HUES48 (cell line): ENCODE measurements around the gene NLGN4Y.

Experiments used
- H3K27ac ChIP-seq: one replicate; pipeline ENCODE4 v1.7.0; 2013; ENCODE audit warnings: low read depth, low read length, inconsistent platforms
- H3K27me3 ChIP-seq: 2 replicates; pipeline ENCODE4 v1.6.1; 2013; ENCODE audit warnings: mild to moderate bottlenecking, low read length; ENCODE audit not compliant: control insufficient read depth, insufficient read depth
- H3K36me3 ChIP-seq: 2 replicates; pipeline ENCODE4 v1.6.1; 2013; ENCODE audit warnings: low read length; ENCODE audit not compliant: control insufficient read depth, insufficient read depth
- H3K4me1 ChIP-seq: 2 replicates; pipeline ENCODE4 v1.6.1; 2013; ENCODE audit warnings: mild to moderate bottlenecking, low read length; ENCODE audit not compliant: control insufficient read depth, insufficient read depth
- H3K4me3 ChIP-seq: 2 replicates; pipeline ENCODE4 v1.5.1; 2013; ENCODE audit warnings: mild to moderate bottlenecking, low read depth, low read length
- H3K9ac ChIP-seq: 2 replicates; pipeline ENCODE4 v1.6.1; 2013; ENCODE audit warnings: mild to moderate bottlenecking, low read depth, low read length, moderate library complexity
- H3K9me3 ChIP-seq: 2 replicates; pipeline ENCODE4 v1.6.1; 2013; ENCODE audit warnings: low read length; ENCODE audit not compliant: control insufficient read depth, insufficient read depth

Gene NLGN4Y

GRCh38 chrY:14524272-14525231 is at the start of gene NLGN4Y:
Gene NLGN4Y, plus strand, starts transcription at chrY:14524529. Its CDS starts 97,591 bp downstream, at chrY:14622120.
- Histone ChIP-seq H3K9me3 (no peaks in the 10 kb centered on the region), H3K9ac (no peak within 1 kb of the TSS), H3K27me3 (no peaks in the 10 kb centered on the region), H3K4me3 (no peak within 1 kb of the TSS), H3K27ac (no peak within 1 kb of the TSS), H3K36me3 (no peaks in the 10 kb centered on the region), H3K4me1 (no peaks in the 10 kb centered on the region)

DNA sequence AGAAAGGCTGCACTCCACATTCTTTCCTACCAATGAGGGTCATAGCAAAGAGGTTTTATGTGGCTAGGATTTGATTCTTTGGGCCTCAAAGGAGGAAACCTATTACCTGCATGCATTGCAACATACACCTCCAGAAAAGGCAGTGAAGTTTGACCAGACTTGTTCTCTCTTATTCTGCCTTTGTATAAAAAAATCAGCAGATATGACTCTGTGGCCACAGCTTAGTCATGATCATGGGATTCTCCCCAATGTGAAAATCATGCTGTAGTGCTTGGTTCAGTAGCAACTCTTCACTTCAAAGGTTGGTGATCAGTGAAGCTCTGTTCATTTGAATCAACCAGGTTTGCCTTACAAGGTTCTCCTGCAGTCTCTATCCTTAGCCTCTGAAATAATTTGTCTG is 38.4 kb upstream of the NLGN4Y start:
- H3K4me3 ChIP-seq, result no peak overlapping the region
- no peaks in the 10 kb centered on the region for H3K9me3 ChIP-seq
- no peaks in the 10 kb centered on the region for H3K4me1 ChIP-seq
- no peak overlapping the region for H3K9ac ChIP-seq
- no peaks in the 10 kb centered on the region for H3K27me3 ChIP-seq
- no peaks in the 10 kb centered on the region for H3K36me3 ChIP-seq
- no peak overlapping the region for H3K27ac ChIP-seq

- Histone ChIP-seq H3K4me1 (no peaks in the 10 kb centered on the region), H3K36me3 (no peaks in the 10 kb centered on the region), H3K9me3 (no peaks in the 10 kb centered on the region), H3K9ac (no peak overlapping the region), H3K27me3 (no peaks in the 10 kb centered on the region), H3K4me3 (no peak overlapping the region), H3K27ac (no peak overlapping the region)
These were observed 34.1 kb upstream of the NLGN4Y start for GRCh38 chrY:14490226-14490625.

GRCh38 chrY:14498071-14498470 is 26.3 kb upstream of the NLGN4Y start:
- Histone ChIP-seq H3K9me3 (no peaks in the 10 kb centered on the region), H3K4me1 (no peaks in the 10 kb centered on the region), H3K27ac (no peak overlapping the region), H3K9ac (no peak overlapping the region), H3K27me3 (no peaks in the 10 kb centered on the region), H3K36me3 (no peaks in the 10 kb centered on the region), H3K4me3 (no peak overlapping the region)

- Histone ChIP-seq H3K9me3 (no peaks in the 10 kb centered on the region), H3K36me3 (no peaks in the 10 kb centered on the region), H3K4me3 (no peak overlapping the region), H3K9ac (no peak overlapping the region), H3K27me3 (no peaks in the 10 kb centered on the region), H3K4me1 (no peaks in the 10 kb centered on the region), H3K27ac (no peak overlapping the region)
These were observed 19.7 kb upstream of the NLGN4Y start for GRCh38 chrY:14504592-14504991.

DNA sequence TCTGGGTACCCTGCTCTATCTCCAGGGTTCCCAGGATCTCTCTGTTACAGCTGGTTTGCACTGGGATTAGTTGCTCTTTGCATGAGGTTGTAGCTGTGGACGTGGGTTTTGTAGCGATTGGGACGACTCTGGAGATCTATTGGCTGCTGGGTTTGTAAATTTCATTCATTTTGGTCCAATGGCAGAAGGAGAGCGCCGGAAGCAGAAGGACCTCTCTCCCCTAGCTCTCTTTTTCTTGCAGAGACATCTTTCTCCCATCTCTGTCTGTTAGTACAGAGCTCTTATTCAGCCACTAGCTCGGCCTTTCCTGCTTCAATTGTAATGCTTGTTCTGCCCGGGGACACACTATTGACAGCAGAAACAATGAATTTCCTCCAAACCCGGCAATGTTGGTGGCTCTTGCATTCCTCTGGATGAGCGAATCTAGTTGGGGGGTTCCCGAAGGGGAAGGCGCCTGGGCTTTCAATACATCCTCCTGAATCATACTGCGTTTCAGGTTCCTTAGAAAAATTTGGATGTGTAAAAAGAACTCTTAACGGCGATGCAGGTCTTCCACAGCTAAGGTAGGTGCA is 1.9 kb upstream of the NLGN4Y start:
- Histone ChIP-seq H3K27me3 (no peaks in the 10 kb centered on the region), H3K27ac (no peak overlapping the region), H3K9me3 (no peaks in the 10 kb centered on the region), H3K4me1 (no peaks in the 10 kb centered on the region), H3K4me3 (no peak overlapping the region), H3K36me3 (no peaks in the 10 kb centered on the region), H3K9ac (no peak overlapping the region)

- Histone ChIP-seq H3K4me3 (no peak overlapping the region), H3K27me3 (no peaks in the 10 kb centered on the region), H3K4me1 (no peaks in the 10 kb centered on the region), H3K36me3 (no peaks in the 10 kb centered on the region), H3K27ac (no peak overlapping the region), H3K9me3 (no peaks in the 10 kb centered on the region), H3K9ac (no peak overlapping the region)
These were observed 648 bp upstream of the NLGN4Y start for GRCh38 chrY:14523491-14524271.

- Histone ChIP-seq H3K4me1 (no peaks in the 10 kb centered on the region), H3K36me3 (no peaks in the 10 kb centered on the region), H3K9me3 (no peaks in the 10 kb centered on the region), H3K27me3 (no peaks in the 10 kb centered on the region), H3K9ac (no peak overlapping the region), H3K4me3 (no peak overlapping the region), H3K27ac (no peak overlapping the region)
These were observed 986 bp downstream of the NLGN4Y start for GRCh38 chrY:14525315-14525714.

- no peak overlapping the region for H3K27ac ChIP-seq
- H3K4me1 ChIP-seq, result no peaks in the 10 kb centered on the region
- no peaks in the 10 kb centered on the region for H3K27me3 ChIP-seq
- no peak overlapping the region for H3K9ac ChIP-seq
- no peaks in the 10 kb centered on the region for H3K36me3 ChIP-seq
- H3K9me3 ChIP-seq, result no peaks in the 10 kb centered on the region
- no peak overlapping the region for H3K4me3 ChIP-seq
These were observed 4.0 kb downstream of the NLGN4Y start for GRCh38 chrY:14528361-14528760.

DNA sequence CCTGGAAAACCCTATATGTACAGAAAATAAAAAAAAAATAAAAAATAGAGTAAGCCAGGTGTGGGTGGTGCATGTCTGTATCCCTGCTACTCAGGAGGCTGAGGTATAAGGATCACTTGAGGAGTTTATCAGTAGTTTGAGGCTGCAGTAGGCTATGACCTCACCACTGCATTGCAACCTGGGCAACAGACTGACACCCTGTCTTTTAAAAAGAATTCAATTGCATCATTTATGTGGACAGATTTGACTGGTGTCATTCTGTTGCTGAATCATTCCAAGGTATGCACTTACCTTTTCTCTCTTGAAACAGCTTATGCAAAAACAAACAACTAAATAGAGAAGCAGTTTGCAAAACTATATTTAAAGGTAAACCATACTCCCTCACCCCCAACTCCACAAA is 12.4 kb downstream of the NLGN4Y start:
- H3K27me3 ChIP-seq, result no peaks in the 10 kb centered on the region
- H3K36me3 ChIP-seq, result no peaks in the 10 kb centered on the region
- H3K9ac ChIP-seq, result no peak overlapping the region
- no peaks in the 10 kb centered on the region for H3K4me1 ChIP-seq
- H3K27ac ChIP-seq, result no peak overlapping the region
- H3K4me3 ChIP-seq, result no peak overlapping the region
- no peaks in the 10 kb centered on the region for H3K9me3 ChIP-seq

DNA sequence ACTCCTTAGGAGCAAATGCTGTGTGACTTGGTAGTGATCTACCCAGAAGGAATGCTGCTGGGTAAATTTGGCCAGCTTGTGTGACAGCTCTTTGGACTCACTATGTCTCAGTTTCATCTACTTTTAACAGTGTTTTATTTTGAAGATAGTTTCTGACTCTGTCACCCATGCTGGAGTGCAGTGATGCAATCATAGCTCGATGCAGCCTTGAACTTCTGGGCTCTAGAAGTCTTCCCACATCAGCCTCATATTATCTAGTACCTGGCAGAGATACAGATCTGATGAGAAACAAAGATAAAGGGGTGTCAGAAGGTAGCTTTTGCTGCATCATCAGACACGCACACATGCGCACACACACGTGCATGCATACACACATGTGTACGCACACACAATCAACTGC is 19.2 kb downstream of the NLGN4Y start:
- H3K9me3 ChIP-seq, result no peaks in the 10 kb centered on the region
- no peaks in the 10 kb centered on the region for H3K36me3 ChIP-seq
- H3K27me3 ChIP-seq, result no peaks in the 10 kb centered on the region
- H3K9ac ChIP-seq, result no peak overlapping the region
- no peak overlapping the region for H3K27ac ChIP-seq
- H3K4me1 ChIP-seq, result no peaks in the 10 kb centered on the region
- H3K4me3 ChIP-seq, result no peak overlapping the region
